ENCODE results near the gene GALNT7.

DNA sequence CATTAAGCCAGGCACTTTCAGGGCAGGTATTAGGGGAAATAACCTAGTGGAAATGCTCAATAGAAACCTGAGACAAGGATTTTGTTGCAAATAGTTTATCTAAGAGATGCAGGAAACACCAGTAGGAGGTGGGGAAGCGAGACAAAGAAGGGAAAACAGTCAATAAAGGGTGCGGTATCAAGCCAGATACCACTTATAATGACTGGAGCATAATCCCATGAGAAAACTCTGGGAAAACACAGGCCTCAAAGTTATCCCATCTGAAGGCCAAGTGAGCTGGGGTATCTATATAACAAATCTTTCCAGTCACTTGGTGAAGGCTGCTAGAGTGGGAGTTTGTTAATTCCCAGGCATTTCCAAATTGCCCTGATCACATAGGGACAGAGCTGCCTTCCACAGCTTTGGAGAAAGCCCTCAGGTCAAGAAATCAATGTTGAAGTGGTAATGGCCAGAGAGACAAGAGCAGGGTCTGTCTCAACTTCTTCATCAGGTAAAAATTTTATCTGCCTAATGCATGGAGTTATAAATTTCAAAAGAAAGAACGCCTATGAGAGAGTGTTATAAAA lies 175.3 kb downstream of the GALNT7 start:
- TF ChIP-seq, protein P1, sequence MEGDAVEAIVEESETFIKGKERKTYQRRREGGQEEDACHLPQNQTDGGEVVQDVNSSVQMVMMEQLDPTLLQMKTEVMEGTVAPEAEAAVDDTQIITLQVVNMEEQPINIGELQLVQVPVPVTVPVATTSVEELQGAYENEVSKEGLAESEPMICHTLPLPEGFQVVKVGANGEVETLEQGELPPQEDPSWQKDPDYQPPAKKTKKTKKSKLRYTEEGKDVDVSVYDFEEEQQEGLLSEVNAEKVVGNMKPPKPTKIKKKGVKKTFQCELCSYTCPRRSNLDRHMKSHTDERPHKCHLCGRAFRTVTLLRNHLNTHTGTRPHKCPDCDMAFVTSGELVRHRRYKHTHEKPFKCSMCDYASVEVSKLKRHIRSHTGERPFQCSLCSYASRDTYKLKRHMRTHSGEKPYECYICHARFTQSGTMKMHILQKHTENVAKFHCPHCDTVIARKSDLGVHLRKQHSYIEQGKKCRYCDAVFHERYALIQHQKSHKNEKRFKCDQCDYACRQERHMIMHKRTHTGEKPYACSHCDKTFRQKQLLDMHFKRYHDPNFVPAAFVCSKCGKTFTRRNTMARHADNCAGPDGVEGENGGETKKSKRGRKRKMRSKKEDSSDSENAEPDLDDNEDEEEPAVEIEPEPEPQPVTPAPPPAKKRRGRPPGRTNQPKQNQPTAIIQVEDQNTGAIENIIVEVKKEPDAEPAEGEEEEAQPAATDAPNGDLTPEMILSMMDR (conservative IDR thresholded peaks at IDR 0.05; ENCODE audit: low read depth, low read length): no peak
- no peak for TF ChIP-seq EZH2 (IDR thresholded peaks at IDR 0.05; ENCODE audit: low read length, unreplicated experiment)
- TF ChIP-seq EZH2phosphoT487 (IDR thresholded peaks at IDR 0.05; ENCODE audit: borderline replicate concordance, low read length): no peak

Data from PC-3 (cell line).